Trophoblast cell (in vitro differentiated cells and primary cell): Measurements from ENCODE around the gene HTR3E.
"Not testable (repeated sequence)": the region's sequence is repeated elsewhere in the genome, so short reads cannot be mapped to it uniquely, and the experiment has no call there.

Experiments used
- DNase-seq, 2 donors: peaks; one replicate each; pipeline ENCODE4 v3.0.0-alpha.2; 2016
- H2AFZ ChIP-seq: 2 replicates; pipeline ENCODE4 v1.6.1; 2013; ENCODE audit warnings: low read length, moderate library complexity, mild to moderate bottlenecking; ENCODE audit not compliant: insufficient read depth, poor library complexity
- H2AK5ac ChIP-seq: 2 replicates; pipeline ENCODE4 v1.6.1; 2013; ENCODE audit warnings: mild to moderate bottlenecking, low read length
- H2BK120ac ChIP-seq: 2 replicates; pipeline ENCODE4 v1.6.1; 2013; ENCODE audit warnings: low read length, mild to moderate bottlenecking, moderate library complexity; ENCODE audit not compliant: insufficient read depth, poor library complexity
- H2BK12ac ChIP-seq: 2 replicates; pipeline ENCODE4 v1.6.1; 2013; ENCODE audit warnings: mild to moderate bottlenecking, low read length, moderate library complexity
- H2BK5ac ChIP-seq: 2 replicates; pipeline ENCODE4 v1.6.1; 2013; ENCODE audit warnings: low read length, low read depth, moderate library complexity, mild to moderate bottlenecking; ENCODE audit not compliant: poor library complexity
- H3K14ac ChIP-seq: 2 replicates; pipeline ENCODE4 v1.6.1; 2013; ENCODE audit warnings: mild to moderate bottlenecking, low read length
- H3K18ac ChIP-seq: 2 replicates; pipeline ENCODE4 v1.6.1; 2013; ENCODE audit warnings: mild to moderate bottlenecking, low read length
- H3K23ac ChIP-seq: 2 replicates; pipeline ENCODE4 v1.6.1; 2013; ENCODE audit warnings: low read length
- H3K27ac ChIP-seq: 2 replicates; pipeline ENCODE4 v1.5.1; 2013; ENCODE audit warnings: low read depth, mild to moderate bottlenecking, inconsistent platforms, low read length, moderate library complexity
- H3K27me3 ChIP-seq: 2 replicates; pipeline ENCODE4 v1.6.1; 2013; ENCODE audit warnings: inconsistent platforms, mild to moderate bottlenecking, low read length, moderate library complexity; ENCODE audit not compliant: insufficient read depth
- H3K36me3 ChIP-seq, 2 experiments: 1 replicate in 1 of 2; 2 replicates in 1 of 2; pipeline ENCODE4 v1.6.1; 2013; ENCODE audit warnings: low read length in 2 of 2, mild to moderate bottlenecking in 2 of 2, moderate library complexity in 1 of 2; ENCODE audit not compliant: insufficient read depth in 2 of 2, control insufficient read depth in 1 of 2
- H3K4ac ChIP-seq: 2 replicates; pipeline ENCODE4 v1.6.1; 2013; ENCODE audit warnings: low read depth, mild to moderate bottlenecking, low read length, moderate library complexity
- H3K4me1 ChIP-seq, 2 experiments: 1 replicate in 1 of 2; 2 replicates in 1 of 2; pipeline ENCODE4 v1.6.1; 2013; ENCODE audit warnings: low read length in 2 of 2, mild to moderate bottlenecking in 2 of 2, moderate library complexity in 1 of 2; ENCODE audit not compliant: insufficient read depth in 2 of 2, control insufficient read depth in 1 of 2
- H3K4me2 ChIP-seq: 2 replicates; pipeline ENCODE4 v1.6.1; 2013; ENCODE audit warnings: inconsistent platforms, mild to moderate bottlenecking, low read length, moderate library complexity
- H3K4me3 ChIP-seq: 2 replicates; pipeline ENCODE4 v1.5.1; 2013; ENCODE audit warnings: mild to moderate bottlenecking, low read depth, low read length, inconsistent platforms
- H3K79me1 ChIP-seq: one replicate; pipeline ENCODE4 v1.6.1; 2013; ENCODE audit warnings: low read length
- H3K79me2 ChIP-seq: 2 replicates; pipeline ENCODE4 v1.6.1; 2013; ENCODE audit warnings: low read length, mild to moderate bottlenecking; ENCODE audit not compliant: control insufficient read depth, insufficient read depth, poor library complexity
- H3K9ac ChIP-seq: 2 replicates; pipeline ENCODE4 v1.6.1; 2013; ENCODE audit warnings: mild to moderate bottlenecking, low read length
- H3K9me3 ChIP-seq: 2 replicates; pipeline ENCODE4 v1.6.1; 2013; ENCODE audit warnings: low read depth, mild to moderate bottlenecking, control low read depth, inconsistent platforms, low read length; ENCODE audit not compliant: insufficient read depth
- H4K12ac ChIP-seq: 2 replicates; pipeline ENCODE4 v1.6.1; 2013; ENCODE audit warnings: low read depth, mild to moderate bottlenecking, low read length, moderate library complexity
- H4K8ac ChIP-seq: 2 replicates; pipeline ENCODE4 v1.6.1; 2013; ENCODE audit warnings: low read depth, mild to moderate bottlenecking, low read length, moderate library complexity
- H4K91ac ChIP-seq: one replicate; pipeline ENCODE4 v1.6.1; 2013; ENCODE audit warnings: low read depth, mild to moderate bottlenecking, low read length, moderate library complexity
- WGBS: extraction: QIAGEN DNeasy Blood & Tissue Kit; methylation state at CpG from one replicate; pipeline ENCODE4 v1.1.7; 2013; ENCODE audit warnings: missing lambda C conversion rate; ENCODE audit not compliant: insufficient read length, insufficient coverage; ENCODE audit errors: extremely low coverage; 5-methylcytosine and 5-hydroxymethylcytosine counted together

Gene HTR3E

GRCh38 chr3:184121031-184121430 lies 24.2 kb downstream of the HTR3E start:
- H3K4ac ChIP-seq, H2BK5ac ChIP-seq, H3K4me3 ChIP-seq, H3K4me2 ChIP-seq, H2AFZ ChIP-seq, H2BK120ac ChIP-seq, H4K8ac ChIP-seq, H3K9ac ChIP-seq, DNase-seq, H3K79me2 ChIP-seq, H3K79me1 ChIP-seq, H3K9me3 ChIP-seq, H3K18ac ChIP-seq, H3K14ac ChIP-seq, H4K91ac ChIP-seq, H4K12ac ChIP-seq, H3K27ac ChIP-seq, H3K4me1 ChIP-seq, H2BK12ac ChIP-seq, H3K23ac ChIP-seq, H3K36me3 ChIP-seq, H3K27me3 ChIP-seq, H2AK5ac ChIP-seq: not testable (repeated sequence)
- no CpG with 5 or more reads among the region's 8 CpGs for WGBS

GRCh38 chr3:184126006-184126405 lies 29.1 kb downstream of the HTR3E start:
- DNase-seq: no peak
- no peak overlapping the region for H2AK5ac ChIP-seq
- H4K12ac ChIP-seq: no peak overlapping the region
- no peak overlapping the region for H3K4me2 ChIP-seq
- no peak overlapping the region for H4K8ac ChIP-seq
- H2BK5ac ChIP-seq: no peak overlapping the region
- no peak overlapping the region for H2AFZ ChIP-seq
- H3K4ac ChIP-seq: no peak overlapping the region
- H3K36me3 ChIP-seq: no peaks in the 10 kb centered on the region
- no peak overlapping the region for H2BK12ac ChIP-seq
- no peak overlapping the region for H3K27ac ChIP-seq
- no peak overlapping the region for H4K91ac ChIP-seq
- no peak overlapping the region for H3K9ac ChIP-seq
- no peaks in the 10 kb centered on the region for H3K79me2 ChIP-seq
- no peaks in the 10 kb centered on the region for H3K27me3 ChIP-seq
- H2BK120ac ChIP-seq: no peak overlapping the region
- no peak overlapping the region for H3K18ac ChIP-seq
- H3K4me3 ChIP-seq: no peak overlapping the region
- no peak overlapping the region for H3K14ac ChIP-seq
- WGBS: no CpG with 5 or more reads among the region's 3 CpGs
- H3K79me1 ChIP-seq: no peaks in the 10 kb centered on the region
- no peaks in the 10 kb centered on the region for H3K9me3 ChIP-seq
- no peak overlapping the region for H3K23ac ChIP-seq
- H3K4me1 ChIP-seq: no peaks in the 10 kb centered on the region

GRCh38 chr3:184129012-184129411 lies 32.1 kb downstream of the HTR3E start:
- DNase-seq: peak in 1 of 2 donors; percentile 28
- H3K36me3 ChIP-seq: no peaks in the 10 kb centered on the region
- no peak overlapping the region for H2BK120ac ChIP-seq
- no peaks in the 10 kb centered on the region for H3K4me1 ChIP-seq
- no peak overlapping the region for H3K23ac ChIP-seq
- no peak overlapping the region for H2AK5ac ChIP-seq
- no peaks in the 10 kb centered on the region for H3K27me3 ChIP-seq
- no peak overlapping the region for H3K4me3 ChIP-seq
- no peak overlapping the region for H4K8ac ChIP-seq
- H4K12ac ChIP-seq: no peak overlapping the region
- no peak overlapping the region for H3K4me2 ChIP-seq
- H2BK12ac ChIP-seq: no peak overlapping the region
- no peak overlapping the region for H2BK5ac ChIP-seq
- H3K4ac ChIP-seq: no peak overlapping the region
- no peak overlapping the region for H3K18ac ChIP-seq
- no peak overlapping the region for H3K14ac ChIP-seq
- H3K9ac ChIP-seq: no peak overlapping the region
- no CpG with 5 or more reads among the region's 2 CpGs for WGBS
- no peak overlapping the region for H3K27ac ChIP-seq
- no peak overlapping the region for H2AFZ ChIP-seq
- no peaks in the 10 kb centered on the region for H3K79me2 ChIP-seq
- no peaks in the 10 kb centered on the region for H3K79me1 ChIP-seq
- H4K91ac ChIP-seq: no peak overlapping the region
- no peaks in the 10 kb centered on the region for H3K9me3 ChIP-seq

- H3K79me2 ChIP-seq: peaks cover 10% of the 10 kb centered on the region
- H3K79me1 ChIP-seq: peaks cover 13% of the 10 kb centered on the region
- no peaks in the 10 kb centered on the region for H3K27me3 ChIP-seq
- no peak for DNase-seq
- no peak overlapping the region for H4K12ac ChIP-seq
- no peak overlapping the region for H2BK12ac ChIP-seq
- H3K18ac ChIP-seq: no peak overlapping the region
- no peak overlapping the region for H3K4ac ChIP-seq
- H3K27ac ChIP-seq: no peak overlapping the region
- H3K23ac ChIP-seq: no peak overlapping the region
- peaks cover 2 to 6% of the 10 kb centered on the region in 2 experiments for H3K36me3 ChIP-seq
- H3K14ac ChIP-seq: no peak overlapping the region
- no peak overlapping the region for H2BK120ac ChIP-seq
- H2BK5ac ChIP-seq: no peak overlapping the region
- no peak overlapping the region for H3K9ac ChIP-seq
- H2AFZ ChIP-seq: no peak overlapping the region
- H3K9me3 ChIP-seq: no peaks in the 10 kb centered on the region
- peaks cover 0 to 6% of the 10 kb centered on the region in 2 experiments for H3K4me1 ChIP-seq
- no peak overlapping the region for H4K8ac ChIP-seq
- H4K91ac ChIP-seq: no peak overlapping the region
- H2AK5ac ChIP-seq: no peak overlapping the region
- H3K4me2 ChIP-seq: no peak overlapping the region
- no CpG with 5 or more reads among the region's 4 CpGs for WGBS
- H3K4me3 ChIP-seq: no peak overlapping the region
Measured at GRCh38 chr3:184132945-184133344, 36.1 kb downstream of the HTR3E start.
